HepG2 (cell line): ENCODE measurements around the gene ART4. TPM values are rescaled to one million over a fixed set of nuclear protein-coding genes. Genes with fewer than 3 reads are reported as not detected.

Experiments used
- AKNA ChIP-seq: sonication (generic); formaldehyde crosslinking; IDR thresholded peaks from 2 replicates; pipeline ENCODE4 v1.4.0; 2020; ENCODE audit warnings: missing genetic modification reagents, borderline replicate concordance
- MLLT10 ChIP-seq: sonication (generic); formaldehyde crosslinking; IDR thresholded peaks from 2 replicates; pipeline ENCODE4 v1.4.0; 2020; ENCODE audit warnings: missing genetic modification reagents
- PAXIP1 ChIP-seq: sonication (generic); formaldehyde crosslinking; conservative IDR thresholded peaks from 2 replicates; pipeline ENCODE4 v1.4.0; 2020; ENCODE audit warnings: mild to moderate bottlenecking, missing genetic modification reagents, moderate library complexity
- PRMT3 ChIP-seq: sonication (generic); formaldehyde crosslinking; IDR thresholded peaks from 2 replicates; pipeline ENCODE4 v1.8.1; 2022; ENCODE audit warnings: low read depth, mild to moderate bottlenecking, moderate library complexity, missing genetic modification reagents, borderline replicate concordance
- REST ChIP-seq, 2 experiments: IDR thresholded peaks; 2 replicates each; pipeline ENCODE4 v1.6.1; 2011 to 2012; ENCODE audit warnings: low read length in 2 of 2, borderline replicate concordance in 1 of 2, low read depth in 1 of 2, mild to moderate bottlenecking in 1 of 2, moderate library complexity in 1 of 2
- RXRA ChIP-seq: sonication (generic); formaldehyde crosslinking; IDR thresholded peaks from 2 replicates; pipeline ENCODE4 v1.5.1; 2020; ENCODE audit warnings: missing genetic modification reagents
- SKI ChIP-seq: fragments of 450-650 bp; IDR thresholded peaks from one replicate; pipeline ENCODE4 v1.6.1; 2018; ENCODE audit warnings: mild to moderate bottlenecking; ENCODE audit not compliant: partially characterized antibody
- ZBTB10 ChIP-seq: sonication (generic); formaldehyde crosslinking; IDR thresholded peaks from 2 replicates; pipeline ENCODE4 v1.4.0; 2020; ENCODE audit warnings: missing genetic modification reagents, borderline replicate concordance
- ZNF20 ChIP-seq: sonication (generic); formaldehyde crosslinking; IDR thresholded peaks from 2 replicates; pipeline ENCODE4 v1.4.0; 2020; ENCODE audit warnings: mild to moderate bottlenecking, moderate library complexity, missing genetic modification reagents
- ZNF576 ChIP-seq: sonication (generic); formaldehyde crosslinking; IDR thresholded peaks from 2 replicates; pipeline ENCODE4 v1.4.0; 2020; ENCODE audit warnings: mild to moderate bottlenecking, missing genetic modification reagents
- ZNF614 ChIP-seq: IDR thresholded peaks from 2 replicates; pipeline ENCODE4 v1.6.1; 2018; ENCODE audit warnings: missing biosample characterization, missing genetic modification reagents, inconsistent platforms, borderline replicate concordance
- ZNF737 ChIP-seq: sonication (generic); formaldehyde crosslinking; IDR thresholded peaks from 2 replicates; pipeline ENCODE4 v1.5.0; 2020; ENCODE audit warnings: missing genetic modification reagents, mild to moderate bottlenecking, borderline replicate concordance
- ZSCAN25 ChIP-seq: sonication (generic); formaldehyde crosslinking; IDR thresholded peaks from 2 replicates; pipeline ENCODE4 v1.8.0; 2022; ENCODE audit warnings: mild to moderate bottlenecking, missing genetic modification reagents
- polyA plus RNA-seq, 8 experiments: library from polyadenylated mRNA; depleted of rRNA in 3 of 8; stranded (reverse) in 7 of 8; unstranded in 1 of 8; fragments of >200 nt; fragmentation: Illumina TruSeq in 4 of 8; extraction: Trizol in 4 of 8; gene quantifications; 2 replicates each; pipeline versions ENCODE4 v1.2.1 to v1.2.3, GENCODE V29; 2011 to 2016; ENCODE audit warnings: low read depth in 4 of 8, missing spikeins in 1 of 8, mixed read lengths in 1 of 8; ENCODE audit not compliant: insufficient read depth in 1 of 8
- total RNA-seq, 5 experiments: library from RNA; depleted of rRNA; stranded (reverse); fragments of >200 nt; fragmentation: Illumina TruSeq; extraction: Trizol; gene quantifications; 2 replicates each; pipeline ENCODE4 v1.2.3, GENCODE V29; 2016; ENCODE audit warnings: low read depth in 1 of 5

The ART4 gene
- total and polyA plus RNA-seq, 2 of the 13 experiments (the other 11 are each of a cell fraction or from before 2014, with no cell fraction given), result 17.6 to 20.3 TPM

GRCh38 chr12:14843425-14843887 lies at the start of gene ART4 (continued):
- TF ChIP-seq AKNA (CRISPR knock-in tag) (no peak), ZBTB10 (CRISPR knock-in tag) (no peak), ZNF737 (CRISPR knock-in tag) (no peak), PRMT3 (CRISPR knock-in tag) (no peak), MLLT10 (CRISPR knock-in tag) (no peak), ZNF20 (CRISPR knock-in tag) (no peak), ZNF576 (CRISPR knock-in tag) (no peak), RXRA (CRISPR knock-in tag) (peak; percentile 20; the same call in 1 of the 2 replicates), PAXIP1 (CRISPR knock-in tag) (peak; percentile 62), ZNF614 (CRISPR knock-in tag) (no peak), REST (IDR thresholded peaks at IDR 0.05; ENCODE audit: borderline replicate concordance in 1 of 2, low read depth in 1 of 2, low read length in 2 of 2) (peak in 1 of 2 experiments; percentile 85), ZSCAN25 (CRISPR knock-in tag) (0 out of 2 replicates have a peak, but pooled peaks have one; percentile 23), SKI (no peak)
